AG08395 (cell line): ENCODE results near the gene SLC50A1.

Source experiments
- DNase-seq: peaks from one replicate; pipeline ENCODE4 v3.0.0; 2012; ENCODE audit warnings: mixed read lengths, low spot score

SLC50A1 gene, protein sequence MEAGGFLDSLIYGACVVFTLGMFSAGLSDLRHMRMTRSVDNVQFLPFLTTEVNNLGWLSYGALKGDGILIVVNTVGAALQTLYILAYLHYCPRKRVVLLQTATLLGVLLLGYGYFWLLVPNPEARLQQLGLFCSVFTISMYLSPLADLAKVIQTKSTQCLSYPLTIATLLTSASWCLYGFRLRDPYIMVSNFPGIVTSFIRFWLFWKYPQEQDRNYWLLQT

DNA sequence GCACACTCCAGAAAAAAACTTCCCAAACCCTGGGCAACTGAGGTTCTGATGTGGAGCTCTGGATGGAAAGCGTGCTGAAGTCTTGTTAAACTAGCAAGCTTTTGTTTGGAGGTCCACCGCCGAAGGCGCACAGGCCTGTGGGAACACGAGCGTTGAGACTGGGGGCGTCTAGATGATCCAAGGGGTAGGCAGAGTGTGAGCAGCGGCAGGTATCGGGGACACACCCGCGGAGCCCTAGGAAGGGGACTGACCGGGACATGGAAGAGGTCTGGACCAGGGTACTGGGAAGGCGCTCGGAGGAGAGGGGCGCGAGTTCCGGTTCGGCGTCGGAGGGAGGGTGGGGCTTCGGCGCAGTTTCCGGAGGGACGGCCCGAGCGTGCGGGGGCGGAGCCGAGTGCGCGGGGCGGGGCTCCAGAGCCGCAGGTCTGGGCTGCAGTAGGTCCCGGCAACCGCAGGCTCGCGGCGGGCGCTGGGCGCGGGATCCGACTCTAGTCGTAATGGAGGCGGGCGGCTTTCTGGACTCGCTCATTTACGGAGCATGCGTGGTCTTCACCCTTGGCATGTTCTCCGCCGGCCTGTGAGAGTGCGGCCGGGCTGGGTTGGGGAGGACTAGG, at the start of gene SLC50A1:
Gene SLC50A1 (plus strand): TSS at position 438 of the 614 bp plus-strand sequence. CDS start 60 bp downstream, at position 498.
- DNase-seq: peak; percentile 96

DNA sequence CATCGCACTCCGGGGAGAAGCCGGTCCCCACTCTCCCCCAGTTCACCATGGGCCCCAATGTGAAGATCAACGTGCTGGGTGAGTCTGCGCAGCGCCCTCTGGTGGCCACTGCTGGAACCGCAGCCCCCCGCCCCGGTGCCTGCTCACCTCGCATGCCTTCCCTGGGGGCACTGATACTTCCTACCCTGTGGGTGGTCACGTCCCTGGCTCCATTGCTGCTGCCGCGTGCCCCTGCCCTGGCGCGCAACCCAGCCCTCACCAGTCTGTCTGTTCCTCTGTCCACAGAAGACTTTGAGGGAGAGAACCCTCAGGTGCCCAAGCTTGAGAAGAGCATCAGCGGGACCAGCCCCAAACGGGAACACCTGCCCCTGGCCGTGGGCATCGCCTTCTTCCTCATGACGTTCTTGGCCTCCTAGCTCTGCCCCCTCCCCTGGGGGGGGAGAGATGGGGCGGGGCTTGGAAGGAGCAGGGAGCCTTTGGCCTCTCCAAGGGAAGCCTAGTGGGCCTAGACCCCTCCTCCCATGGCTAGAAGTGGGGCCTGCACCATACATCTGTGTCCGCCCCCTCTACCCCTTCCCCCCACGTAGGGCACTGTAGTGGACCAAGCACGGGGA, 49.4 kb upstream of the SLC50A1 start:
- DNase-seq: peak; percentile 69

DNA sequence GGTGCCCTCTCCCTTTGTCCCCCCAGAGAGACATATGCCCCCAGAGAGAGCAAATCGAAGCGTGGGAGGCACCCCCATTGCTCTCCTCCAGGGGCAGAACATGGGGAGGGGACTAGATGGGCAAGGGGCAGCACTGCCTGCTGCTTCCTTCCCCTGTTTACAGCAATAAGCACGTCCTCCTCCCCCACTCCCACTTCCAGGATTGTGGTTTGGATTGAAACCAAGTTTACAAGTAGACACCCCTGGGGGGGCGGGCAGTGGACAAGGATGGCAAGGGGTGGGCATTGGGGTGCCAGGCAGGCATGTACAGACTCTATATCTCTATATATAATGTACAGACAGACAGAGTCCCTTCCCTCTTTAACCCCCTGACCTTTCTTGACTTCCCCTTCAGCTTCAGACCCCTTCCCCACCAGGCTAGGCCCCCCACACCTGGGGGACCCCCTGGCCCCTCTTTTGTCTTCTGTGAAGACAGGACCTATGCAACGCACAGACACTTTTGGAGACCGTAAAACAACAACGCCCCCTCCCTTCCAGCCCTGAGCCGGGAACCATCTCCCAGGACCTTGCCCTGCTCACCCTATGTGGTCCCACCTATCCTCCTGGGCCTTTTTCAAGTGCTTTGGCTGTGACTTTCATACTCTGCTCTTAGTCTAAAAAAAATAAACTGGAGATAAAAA, 48.7 kb upstream of the SLC50A1 start:
- no peak for DNase-seq

DNA sequence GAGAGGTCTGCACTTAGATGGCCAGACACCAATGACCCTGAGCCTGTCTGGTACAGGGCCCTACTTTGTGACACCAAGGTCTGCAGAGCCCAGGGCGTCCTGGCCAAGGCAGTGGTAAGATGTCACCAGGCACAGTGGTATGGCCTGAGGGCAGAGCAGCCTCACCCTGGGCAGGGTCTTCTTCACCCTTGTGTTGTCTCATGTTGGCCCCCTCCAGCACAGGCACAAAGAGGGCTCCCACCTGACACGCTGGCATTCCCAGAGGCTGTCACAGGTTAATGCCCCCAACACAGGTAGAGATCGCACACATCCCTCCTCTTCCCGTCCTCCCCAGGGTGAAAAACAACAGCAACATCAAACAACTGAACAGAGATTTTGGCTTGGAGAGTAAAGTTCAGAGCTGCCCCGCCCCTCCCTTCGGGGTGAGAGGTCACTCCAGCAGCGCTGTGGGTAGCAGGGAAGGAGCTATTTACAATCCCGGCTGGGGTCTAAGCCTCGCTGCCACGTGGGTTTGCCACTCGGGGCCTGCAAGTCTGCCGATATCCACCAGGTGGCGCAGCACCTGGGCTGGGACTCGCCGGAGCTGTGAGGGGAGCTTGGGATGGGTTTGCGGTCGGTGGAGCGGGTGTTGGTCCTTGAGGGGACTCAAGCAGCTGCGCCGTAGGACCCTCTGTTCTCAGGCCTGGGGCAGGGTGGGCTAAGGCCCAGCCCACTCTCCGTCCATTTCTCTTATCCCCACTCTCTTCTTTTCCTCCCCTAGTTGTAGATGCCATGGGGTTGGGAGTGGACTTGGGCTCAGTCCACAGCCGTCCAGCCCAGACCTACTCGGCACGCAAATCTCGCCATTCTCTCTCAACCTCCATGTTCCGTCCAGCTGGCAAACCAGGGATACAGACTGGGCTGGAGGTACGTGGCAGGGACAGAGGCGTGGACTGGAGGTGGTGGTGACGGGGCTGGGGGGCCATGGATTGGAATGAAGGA, 44.3 kb upstream of the SLC50A1 start:
- peak; percentile 75 for DNase-seq

DNA sequence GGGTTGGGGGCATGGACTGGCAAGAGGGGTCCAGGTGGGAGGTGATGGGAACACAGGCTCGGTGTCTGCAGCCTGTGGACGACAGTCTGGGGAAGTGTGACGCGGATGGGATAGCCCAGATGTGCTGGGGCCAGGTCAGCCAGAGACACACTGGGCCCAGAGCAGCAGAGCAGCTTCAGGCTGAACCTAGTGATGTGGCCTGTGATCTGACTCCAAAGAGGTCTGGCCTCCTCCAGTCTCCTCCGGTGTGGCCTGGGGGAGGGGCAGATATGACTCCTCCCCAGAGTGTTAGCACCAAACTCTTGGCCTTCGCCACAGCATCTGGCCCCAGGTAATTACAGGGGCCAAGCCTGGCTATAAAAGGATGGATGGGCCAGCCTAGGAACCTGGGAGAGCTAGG, 43.5 kb upstream of the SLC50A1 start:
- DNase-seq: no peak

DNA sequence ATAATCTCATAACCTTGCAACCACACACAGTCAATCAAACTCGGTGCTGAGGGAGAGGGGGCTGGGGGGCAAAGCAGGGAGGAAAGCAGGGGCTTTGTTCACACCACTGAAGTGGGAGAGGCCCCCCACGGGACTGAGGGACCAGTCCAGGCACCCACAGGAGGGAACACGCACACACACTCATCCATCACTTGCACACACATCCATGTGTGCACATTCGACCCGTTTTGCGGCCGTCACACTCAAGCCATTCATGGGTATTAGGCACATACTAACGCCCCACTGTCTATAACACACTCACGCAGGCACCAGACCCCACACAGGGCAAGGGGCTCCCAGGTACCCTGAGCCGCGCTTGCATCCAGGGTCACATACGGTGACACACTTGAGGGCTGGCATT, 43.0 kb upstream of the SLC50A1 start:
- no peak for DNase-seq

DNA sequence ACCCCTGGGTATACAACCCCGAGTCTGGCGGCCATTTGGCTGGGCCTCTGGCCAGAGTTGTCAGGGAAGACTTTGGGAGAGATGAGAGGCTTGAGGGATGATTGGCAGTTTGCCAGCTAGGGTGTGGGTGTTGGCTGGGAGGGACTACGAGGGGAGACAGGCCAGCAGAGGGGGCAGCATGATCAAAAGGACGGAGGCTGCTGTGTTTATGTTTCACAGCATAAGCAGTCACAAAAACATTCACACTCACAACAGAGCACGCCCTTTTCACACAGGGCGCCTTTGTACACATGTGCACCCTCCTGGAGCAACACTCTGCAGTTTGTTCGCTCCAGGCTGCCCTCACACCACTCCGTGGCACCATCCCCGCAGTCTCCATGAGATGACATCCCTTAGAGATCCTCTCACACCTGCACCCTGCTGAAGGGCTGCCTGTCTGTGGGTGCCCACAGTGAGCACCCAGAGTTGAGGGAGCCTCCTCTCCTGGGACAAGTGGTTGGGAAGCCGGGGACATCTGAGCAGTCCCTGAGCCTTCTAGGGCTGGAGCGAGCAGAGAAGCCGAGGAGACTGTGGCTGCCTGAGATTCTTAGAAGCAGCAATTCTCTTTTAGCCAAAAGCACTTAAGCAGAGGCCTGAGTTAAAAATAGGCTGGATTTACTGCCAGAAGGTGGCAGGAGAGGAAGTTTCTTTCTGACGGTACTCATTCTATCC, 41.6 kb upstream of the SLC50A1 start:
- DNase-seq: peak; percentile 34

DNA sequence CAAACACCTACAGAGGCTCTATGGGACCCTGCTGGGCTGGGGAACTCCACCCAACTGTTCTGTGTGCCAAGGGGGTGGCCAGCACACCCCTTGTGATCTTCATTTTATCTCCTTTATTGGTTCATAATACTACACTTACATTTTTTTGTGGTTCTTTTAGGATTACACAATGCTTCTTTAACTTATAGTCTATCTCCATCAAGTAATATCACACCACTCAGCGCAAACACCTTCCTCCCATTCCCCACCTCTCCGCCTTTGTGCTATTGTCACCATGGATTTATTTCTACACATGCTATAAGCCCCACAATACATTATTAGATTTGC, 41.1 kb upstream of the SLC50A1 start:
- no peak for DNase-seq

DNA sequence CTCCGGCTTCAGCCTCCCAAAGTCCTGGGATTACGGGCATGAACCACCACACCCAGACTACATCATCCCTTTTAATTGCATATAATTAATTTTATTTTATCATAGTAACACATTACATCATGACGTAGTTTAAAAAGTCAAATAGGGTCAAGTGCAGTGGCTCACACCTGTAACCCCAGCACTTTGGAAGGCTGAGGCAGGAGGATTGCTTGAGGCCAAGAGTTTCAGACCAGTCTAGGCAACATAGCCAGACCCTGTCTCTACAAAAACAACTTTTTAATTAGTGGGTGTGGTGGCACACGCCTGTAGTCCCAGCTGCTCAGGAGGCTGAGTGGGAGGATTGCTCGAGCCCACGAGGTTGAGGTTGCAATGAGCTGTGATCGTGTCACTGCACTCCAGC, 36.3 kb upstream of the SLC50A1 start:
- DNase-seq: no peak

DNA sequence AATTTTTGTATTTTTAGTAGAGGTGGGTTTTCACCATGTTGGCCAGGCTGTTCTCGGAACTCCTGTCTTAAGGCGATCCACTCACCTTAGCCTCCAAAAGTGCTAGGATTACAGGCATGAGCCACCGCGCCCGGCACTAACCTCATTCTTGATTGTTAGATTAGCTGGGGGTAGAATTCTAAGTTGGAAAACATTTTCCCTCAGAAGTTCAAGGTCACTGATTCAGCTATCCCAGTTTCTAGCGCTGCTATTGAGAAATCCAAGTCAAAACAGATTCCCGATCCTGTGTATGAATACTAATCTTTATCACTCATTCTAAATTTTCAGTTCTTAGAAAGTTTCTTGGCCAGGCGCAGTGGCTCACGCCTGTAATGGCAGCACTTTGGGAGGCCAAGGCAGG, 32.3 kb upstream of the SLC50A1 start:
- no peak for DNase-seq

DNA sequence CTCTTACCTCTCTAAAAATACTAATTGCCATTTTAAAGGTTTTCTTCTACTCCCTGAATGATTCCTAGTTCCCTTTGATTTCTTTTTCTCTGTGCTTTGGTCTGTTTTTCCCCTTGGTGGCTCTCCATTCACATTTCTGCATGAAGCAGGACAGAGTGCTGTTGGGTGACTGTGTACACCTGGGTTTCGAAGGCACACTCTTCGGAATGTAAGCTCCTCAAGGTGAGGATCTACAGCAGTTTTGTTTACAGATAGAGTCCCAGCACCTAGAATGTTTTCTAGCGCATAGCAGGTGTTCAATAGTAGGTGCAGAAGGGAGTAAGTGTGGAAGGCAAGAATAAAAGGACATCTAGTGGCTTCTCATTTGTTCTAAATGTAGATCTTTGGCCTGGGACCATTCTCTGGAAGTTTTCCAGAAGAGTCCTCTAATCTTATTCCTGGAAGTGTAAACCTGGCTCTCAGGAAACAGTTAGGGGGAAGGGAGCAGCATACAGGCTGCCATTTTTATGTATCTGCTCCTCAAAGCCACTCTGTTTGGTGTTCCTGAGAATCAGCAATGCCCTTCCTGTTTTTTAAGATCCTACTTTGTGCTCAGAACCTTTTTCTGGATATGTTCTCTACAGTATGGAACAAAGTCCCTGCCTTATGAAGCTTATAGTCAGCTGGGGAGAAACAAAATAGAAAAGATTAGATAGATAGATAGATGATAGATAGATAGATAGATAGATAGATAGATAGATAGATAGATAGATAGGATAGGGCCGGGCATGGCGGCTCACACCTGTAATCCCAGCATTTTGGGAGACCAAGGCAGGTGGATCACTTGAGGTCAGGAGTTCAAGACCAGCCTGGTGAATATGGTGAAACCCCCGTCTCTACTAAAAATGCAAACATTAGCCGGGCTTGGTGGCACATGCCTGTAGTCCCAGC, 30.8 kb upstream of the SLC50A1 start:
- no peak for DNase-seq

DNA sequence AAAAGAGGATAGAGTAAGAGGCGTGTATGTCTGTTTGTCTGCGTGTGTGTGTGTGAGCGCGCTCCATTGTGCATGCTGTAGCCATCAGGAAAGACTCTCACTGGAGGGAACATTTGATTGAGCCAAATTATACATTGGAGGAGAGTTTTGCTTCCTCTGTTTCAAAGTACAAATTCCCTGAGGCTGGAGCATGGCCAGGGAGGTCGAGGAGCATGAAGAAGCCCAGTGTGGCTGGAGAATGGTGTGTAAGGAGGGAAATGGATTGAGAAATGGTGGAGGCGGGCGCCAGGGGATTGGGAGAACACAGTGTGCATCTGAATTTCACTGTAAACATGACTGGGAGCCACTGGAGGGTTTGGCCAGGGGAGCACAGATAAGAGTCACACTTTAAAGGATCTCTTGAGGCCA, 30.0 kb upstream of the SLC50A1 start:
- DNase-seq: no peak

DNA sequence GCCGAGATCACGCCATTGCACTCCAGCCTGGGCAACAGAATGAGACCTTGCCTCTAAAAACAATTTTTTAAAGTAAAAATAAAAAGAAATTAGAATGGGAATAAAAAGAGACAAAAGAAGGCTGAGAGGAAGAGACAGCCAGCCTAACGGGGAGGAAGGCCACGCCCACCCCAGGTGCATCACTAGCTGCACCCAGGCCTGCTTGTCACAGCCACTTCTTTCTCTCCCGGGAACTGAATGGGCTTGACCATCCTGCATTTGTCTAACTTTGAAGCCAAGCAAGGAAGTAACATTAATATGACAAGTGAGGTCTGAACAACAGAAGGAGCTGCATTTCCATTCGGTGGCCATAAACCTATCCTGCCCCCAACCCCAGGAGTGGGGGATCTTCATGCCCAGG, 28.8 kb upstream of the SLC50A1 start:
- DNase-seq: no peak

DNA sequence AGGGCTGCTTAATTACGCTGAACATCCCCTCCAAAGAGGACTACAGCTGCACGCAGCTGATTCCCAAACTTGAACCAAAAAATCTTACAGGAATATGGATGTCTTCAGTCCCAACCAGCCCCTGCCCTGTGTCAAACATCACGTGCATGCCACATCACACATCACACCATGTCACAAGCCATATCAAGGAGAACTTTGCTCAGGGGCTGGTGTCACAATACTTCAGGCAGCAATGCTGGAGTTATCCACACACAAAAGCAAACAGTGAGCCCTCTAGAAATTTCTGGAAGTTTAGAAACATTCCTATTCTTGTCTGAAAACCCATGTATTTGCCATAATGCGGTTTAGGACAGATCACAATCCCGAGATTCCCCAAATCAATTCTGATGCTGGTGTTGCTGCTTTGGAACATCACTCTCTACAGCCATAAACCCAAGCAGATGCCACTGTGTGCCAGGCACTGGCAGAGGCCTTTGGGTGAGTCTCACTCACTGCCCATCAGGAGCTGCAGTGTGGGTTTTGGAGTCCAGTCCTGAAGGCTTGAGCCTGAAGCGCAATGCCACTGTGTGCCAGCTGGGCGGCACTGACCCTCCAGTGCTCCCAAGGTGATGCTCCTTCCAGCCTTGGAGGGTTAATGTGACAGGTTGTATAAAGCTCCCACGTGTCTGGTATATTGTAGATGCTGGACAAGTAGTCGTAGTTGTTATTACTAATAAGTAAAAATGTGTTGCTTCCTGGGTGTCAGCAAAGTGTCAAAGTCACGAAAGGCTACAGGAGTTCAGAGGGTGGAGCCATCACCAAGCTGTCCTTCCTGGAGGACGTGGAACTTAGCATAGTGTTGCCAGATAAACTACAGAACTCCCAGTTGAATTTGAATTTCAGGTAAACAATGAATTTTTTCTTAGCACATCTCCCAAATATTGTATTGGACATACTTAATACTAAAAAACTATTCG, 28.1 kb upstream of the SLC50A1 start:
- no peak for DNase-seq

DNA sequence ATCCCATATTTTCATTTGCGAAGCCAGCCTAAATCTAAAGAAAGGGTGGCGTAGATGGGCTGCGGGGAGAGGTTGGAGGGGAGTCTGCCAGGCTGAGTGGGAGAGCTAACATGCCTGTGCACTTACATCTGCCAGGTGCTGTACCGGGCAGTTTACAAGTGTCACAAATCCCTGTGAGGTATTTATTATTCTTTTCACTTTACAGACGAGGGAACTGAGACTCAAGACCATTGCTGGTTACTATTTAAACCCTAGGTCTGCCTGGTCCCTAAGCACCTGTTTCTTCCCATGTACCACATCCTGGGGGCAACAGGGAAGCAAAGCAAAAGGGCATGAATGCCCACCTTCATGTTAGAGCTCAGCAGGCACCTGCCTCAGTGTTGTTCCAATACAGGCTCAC, 27.4 kb upstream of the SLC50A1 start:
- no peak for DNase-seq

DNA sequence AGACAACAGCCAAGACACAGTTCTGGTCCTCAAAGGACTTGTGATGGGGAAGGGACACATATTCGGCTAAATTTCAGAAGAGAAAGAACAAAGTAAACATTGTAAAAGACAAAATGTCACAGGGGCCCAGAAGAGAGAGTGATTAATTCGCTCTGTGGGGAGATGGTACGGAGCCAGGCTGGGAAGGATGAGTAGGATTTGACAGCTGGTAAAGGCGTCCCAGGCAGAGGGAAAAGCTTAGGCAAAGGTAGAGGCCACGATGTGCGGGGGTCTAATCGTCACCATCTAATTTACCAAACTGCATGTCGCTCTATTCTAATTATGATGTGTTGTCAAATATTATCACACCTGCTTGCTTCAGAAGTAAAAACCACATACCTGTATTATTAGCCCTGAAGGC, 25.3 kb upstream of the SLC50A1 start:
- no peak for DNase-seq

DNA sequence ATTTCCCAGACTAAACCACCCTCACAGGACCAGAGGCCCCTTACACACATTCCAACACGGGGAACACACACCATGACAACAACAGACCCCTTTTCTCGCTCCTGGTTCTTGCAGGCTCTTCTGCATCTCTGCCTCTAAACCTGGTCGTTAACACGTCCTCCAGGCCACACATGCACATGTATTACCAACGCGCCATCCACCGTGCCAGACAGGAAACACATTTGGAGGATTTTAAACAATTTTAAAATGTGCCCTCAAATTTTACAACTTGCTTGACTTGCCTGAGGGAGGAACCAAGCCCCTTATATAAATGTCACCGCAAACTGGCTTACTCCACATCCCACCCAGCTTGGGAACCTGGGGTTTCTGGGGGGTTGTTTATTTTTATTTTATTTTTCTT, 24.8 kb upstream of the SLC50A1 start:
- DNase-seq: no peak

DNA sequence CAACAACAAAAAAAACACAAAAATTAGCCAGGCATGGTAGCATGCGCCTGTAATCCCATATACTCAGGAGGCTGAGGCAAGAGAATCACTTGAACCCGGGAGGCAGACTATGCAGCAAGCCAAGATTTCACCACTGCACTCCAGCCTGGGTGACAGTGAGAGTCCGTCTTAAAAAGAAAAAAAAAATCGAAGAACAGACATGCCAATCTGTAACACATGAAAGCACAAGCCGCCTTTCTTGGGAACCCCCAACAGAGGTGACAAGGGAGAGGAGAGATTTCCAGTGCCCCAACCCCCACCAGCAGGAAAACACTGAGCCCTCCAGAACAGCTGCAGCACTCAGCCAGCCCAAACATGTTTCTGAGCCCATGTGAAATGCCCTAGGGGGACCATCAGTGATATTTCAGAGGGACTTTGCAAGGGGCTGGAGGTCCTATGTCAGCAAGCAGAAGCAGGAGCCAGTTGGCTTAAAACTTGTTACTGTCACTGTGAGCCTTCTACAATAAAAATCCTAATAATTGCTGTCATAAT, 22.1 kb upstream of the SLC50A1 start:
- DNase-seq: no peak
